GM19193 (cell line): Measurements from ENCODE around the gene IRF5.
A peak's percentile ranks its signal among the peaks of the same experiment; 100 is the strongest.

Experiments
- POLR2A ChIP-seq: IDR thresholded peaks from 4 replicates; pipeline ENCODE4 v1.6.1; 2011; ENCODE audit not compliant: insufficient read depth, insufficient read length; ENCODE audit errors: extremely low read depth

Gene IRF5

DNA sequence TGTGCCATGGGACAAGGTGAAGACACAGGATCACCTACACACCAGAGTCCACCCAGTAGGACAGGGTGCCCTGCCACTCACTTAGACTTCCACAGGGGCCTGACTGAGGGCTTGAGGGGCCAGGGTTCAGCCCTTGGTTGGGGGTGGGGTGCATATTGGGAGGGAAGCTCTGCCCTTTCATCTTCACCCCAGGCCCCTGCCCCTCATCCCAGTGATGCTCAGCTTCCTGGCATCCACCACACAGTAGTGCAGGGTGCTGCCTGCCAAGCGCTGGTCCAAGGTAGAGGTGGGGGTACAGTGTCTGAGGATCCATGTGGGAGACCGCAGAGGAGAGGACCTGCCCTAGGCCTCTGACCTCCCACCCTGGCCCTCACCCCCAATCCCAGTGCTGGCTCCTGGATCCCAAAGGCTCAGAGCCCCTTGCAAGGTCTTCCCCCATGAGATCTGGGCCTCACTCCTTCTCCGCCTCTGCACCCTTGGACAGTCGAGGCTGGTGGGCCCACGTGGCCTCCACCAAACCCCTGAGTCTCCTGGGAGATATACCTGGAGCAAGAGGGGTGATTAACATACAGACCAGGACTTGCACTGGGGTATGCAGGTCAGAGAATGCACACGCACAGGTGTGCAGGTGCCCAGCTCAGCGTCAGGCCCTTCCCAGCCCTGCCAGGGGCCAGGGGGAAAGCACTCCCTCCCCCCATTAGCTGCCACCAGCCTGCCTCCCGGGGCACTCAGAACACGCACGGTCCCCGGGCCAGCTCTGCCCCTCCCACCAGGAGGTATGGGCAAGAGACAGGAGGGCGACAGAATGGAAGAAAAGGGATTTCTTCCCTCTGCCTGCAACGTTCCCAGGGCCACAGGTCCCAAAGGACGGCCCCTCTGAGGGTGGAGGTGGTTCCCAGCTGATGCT, 8.6 kb upstream of the IRF5 start:
- TF ChIP-seq POLR2A = no peak

DNA sequence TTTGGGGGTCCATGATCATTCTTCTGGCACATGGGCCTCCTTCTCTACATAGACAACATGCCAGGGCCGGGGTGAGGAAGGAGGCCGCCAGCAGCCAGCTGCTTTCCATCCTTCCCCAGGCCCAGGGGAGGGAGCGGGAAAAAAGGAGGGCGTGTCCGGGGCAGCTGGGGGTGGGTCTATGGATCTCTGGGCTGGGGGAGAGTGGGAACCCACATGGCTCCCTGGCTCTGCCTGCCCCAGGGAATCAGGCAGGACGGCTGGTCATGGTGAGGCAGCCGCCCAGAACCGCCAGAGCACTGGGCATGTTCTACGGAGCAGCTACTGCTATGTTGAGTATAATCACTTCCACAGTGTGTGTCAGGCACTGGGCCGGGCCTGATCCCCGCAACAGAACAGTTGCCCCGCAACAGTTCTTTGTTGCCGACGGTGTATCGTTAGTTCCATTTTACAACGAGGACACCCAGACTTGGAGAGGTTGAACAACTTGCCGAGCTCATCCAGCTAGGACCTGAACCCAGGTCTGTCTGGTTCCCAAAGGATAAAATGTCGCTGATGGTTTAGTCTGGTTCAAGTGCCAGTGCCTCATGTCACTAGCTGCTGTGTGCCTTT, 6.4 kb upstream of the IRF5 start:
- no peak for TF ChIP-seq POLR2A

DNA sequence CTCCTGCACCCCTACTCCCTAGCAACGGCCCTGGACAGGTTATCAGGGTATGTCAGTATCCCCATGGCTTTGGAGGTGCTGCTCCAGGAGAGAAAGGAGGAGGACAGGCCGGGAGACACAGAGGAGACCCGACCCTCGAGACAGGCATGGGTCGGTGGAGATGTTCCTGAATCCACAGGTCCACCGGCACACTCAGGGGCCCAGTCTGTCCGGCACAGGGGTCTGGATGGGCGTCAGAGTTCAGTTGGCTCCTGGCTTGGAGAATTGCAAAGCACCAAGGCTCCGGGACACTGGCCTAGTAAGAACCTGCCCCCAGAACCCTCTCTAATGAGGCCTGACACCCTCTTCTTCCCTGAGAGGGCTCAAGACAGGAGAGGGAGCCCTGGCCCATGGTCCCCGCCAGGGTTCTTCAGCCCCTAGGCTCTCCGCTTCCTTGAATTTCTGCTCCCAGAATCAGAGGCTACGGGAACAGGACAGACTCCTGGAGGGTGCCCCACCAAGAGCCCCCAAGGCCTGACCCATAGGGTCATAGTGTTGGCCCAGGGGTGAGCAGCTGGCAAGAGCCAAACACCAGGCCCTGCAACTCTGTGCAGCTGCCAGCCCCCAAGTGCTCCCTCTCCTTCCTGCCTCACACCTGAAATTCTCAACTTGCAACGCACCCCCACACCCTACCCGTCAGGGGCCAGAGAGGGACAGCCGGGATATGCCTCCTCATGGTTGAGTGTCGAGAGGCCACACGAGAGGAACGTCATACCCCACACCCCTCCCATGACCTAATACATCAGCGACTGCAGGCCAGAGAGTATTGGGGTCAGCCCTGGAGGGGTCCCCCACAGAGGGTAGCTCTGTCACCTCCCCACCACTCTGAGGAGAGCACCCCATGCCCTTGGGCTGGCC, 5.5 kb upstream of the IRF5 start:
- TF ChIP-seq POLR2A = no peak

DNA sequence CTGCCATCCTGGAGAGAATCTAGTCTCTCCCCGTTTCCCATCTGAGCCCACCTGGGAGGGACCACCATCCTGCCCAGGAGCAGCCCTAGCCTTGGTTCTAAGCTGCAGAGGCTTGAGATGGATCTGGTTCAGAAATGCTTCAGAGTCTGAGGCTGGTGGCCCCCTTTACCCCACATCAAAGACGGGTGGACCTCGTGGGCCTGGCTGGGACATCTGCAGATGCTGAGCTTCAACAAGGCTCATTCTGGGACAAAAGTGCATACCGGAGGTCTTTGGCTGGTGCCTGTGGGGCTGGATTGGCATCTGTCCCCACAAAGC, 4.9 kb upstream of the IRF5 start:
- no peak for TF ChIP-seq POLR2A

- TF ChIP-seq POLR2A = peak; percentile 69
These were observed 4.4 kb upstream of the IRF5 start for GRCh38 chr7:128933180-128933891.

DNA sequence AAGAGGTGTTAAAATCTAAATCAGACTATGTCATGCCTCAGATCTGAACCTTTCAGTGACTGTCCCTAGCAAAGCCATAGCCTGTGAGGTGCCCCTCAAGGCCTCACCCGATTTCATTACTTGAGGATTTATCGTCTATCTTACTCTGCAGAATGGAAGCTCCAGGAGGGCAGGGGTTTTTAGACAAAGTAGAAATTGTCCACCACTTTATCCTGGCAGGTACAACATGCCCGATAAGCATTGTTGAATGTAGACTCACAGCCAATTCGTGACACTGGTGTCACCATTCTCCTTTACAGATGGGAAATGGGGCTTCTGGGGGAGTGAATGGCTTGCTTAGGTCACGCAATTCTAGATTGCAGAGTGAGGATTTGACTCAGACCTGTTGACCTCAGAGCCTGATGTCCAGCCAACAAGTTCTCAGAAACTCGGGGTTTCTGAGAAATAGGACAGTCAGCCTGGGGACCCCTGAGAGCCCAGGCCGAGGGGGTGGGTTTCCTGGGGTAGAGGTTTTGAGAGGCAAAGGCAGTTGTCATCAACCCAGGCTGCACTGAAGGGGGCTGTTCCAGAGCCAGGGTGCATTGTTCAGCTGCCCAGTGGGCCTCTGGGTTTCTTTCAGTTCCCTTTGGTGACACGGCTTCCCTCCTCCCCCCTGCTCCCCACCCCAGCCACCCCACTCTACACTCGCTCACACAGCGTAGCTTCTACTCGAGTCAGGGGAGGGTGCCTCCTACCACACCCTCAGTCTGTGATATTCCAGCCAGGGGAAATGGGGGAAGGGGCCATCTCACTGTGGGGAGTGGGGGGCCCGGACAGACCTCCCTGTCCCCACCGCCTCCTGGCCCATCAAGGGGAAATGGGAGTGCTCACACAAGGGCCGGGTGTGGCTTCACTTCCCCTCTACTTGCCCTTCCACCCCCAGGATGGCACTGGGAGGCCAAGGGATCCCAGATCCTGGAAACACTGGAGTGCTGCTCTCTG, 3.1 kb upstream of the IRF5 start:
- TF ChIP-seq POLR2A = peak; percentile 55

- no peak for TF ChIP-seq POLR2A
These were observed 2.4 kb upstream of the IRF5 start for GRCh38 chr7:128935342-128935730.

DNA sequence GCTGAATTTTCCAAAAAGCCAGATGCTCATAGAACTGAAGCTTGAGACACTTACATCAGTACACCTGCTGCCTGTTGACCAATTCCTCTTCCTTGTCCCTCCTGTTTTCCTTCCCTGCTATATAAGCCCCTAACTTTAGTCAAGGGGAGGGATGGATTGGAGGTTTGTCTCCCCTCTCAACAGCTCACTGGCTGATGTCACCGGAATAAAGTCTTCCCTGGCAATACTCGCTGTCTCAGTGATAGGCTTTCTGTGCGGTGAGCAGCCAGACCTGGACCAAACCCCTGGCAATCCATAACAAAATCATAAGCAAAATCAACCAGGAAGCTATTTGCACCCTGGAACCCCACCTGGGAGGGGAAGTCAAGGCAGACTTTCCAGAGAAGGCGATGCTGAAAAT, 929 bp upstream of the IRF5 start:
- no peak for TF ChIP-seq POLR2A

DNA sequence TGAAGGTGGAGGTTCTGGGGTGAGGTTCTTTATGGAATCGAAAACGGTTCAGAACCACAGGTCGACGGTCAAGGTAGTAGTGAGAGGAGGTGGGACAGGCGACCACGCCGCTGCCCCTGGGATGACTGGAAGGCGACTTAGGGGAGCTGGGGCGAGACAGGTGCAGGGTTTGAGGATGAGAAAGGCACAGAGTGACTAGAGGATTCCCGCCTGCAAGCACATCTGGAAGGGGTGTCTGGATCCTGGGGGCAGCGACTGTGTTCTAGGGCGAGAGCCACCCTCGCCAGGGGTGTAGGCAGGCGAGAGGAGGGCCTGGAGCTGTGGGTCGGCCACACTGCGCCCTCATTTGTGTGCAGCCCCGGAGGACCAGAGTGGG, 468 bp upstream of the IRF5 start:
- TF ChIP-seq POLR2A = no peak

GRCh38 chr7:128938544-128939074, 882 bp downstream of the IRF5 start:
- TF ChIP-seq POLR2A = peak; percentile 81

DNA sequence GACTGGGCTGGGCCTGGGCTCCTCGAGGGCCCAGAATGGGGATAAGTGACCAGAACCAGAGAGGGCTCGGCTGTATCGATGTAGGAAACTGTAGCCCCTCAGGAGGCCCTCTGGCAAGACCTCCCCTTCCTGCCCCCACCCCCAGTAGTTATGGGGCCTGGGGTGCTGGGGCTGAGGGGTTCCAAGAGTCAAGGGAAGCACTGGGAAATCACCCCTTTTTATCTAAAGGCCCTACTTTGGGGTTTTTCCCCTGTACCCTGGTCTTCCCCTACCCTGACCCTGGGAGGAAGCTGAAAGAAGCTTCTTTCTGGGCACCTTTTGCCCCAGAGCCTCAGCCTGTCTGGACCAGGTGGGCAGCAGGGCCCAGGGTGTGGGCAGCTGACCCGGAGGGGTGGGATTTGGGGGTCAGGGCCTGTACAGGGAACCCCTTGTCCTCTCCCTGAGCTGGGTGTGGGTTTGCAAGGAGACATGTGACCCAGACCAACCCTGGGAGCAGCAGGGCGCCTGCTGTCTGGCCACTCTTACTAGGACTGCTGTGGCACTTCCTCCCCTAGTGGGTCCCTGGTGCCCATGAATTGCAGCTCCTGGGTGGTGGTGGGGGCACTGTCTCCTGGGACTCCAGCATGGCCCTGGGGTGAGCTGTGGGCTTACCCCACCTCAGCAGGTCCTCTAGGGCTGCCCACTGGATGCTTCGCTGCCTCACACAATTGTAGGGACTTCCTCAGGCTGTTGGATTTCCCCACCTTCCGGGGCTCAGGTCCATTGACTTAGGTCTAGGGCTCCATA, 1.5 kb downstream of the IRF5 start:
- peak; percentile 73 for TF ChIP-seq POLR2A

DNA sequence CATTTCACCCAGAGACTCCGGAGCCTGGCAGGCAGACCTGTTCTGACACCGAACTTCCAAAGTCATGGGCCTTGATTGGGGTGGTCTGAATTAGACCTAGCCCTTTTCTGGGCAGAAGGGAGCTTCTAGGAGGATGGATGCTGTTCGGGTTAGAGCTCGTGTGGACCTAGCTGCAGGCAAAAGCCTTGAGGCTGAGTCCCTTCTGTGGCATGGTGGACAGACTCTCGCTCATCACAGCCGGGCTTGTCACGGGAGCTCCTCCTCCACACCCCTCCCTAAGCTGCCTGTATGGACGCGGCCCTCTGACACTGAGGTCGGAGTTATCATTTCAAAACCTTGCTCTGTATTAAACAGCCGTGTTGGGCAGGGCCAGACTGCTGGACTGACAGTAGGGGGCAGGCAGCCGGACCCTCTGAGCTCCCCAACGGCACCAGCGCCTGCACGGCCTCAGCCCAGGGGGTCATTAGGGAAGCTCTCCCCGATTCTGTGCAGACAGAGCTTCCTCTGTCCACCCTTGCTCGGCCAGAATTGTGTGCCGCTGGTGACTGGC, 2.2 kb downstream of the IRF5 start:
- TF ChIP-seq POLR2A = peak; percentile 40
